GM18508 (cell line): ENCODE measurements around the gene DDX18.
"Not testable (repeated sequence)": the region's sequence is repeated elsewhere in the genome, so short reads cannot be mapped to it uniquely, and the experiment has no call there.

Experiments used
- ATAC-seq: cut with Tn5 transposase; IDR thresholded peaks from one replicate; pipeline ENCODE4 v1.9.1; 2021; ENCODE audit warnings: moderate number of reproducible peaks; ENCODE audit not compliant: insufficient read depth, unreplicated experiment

DDX18 gene

GRCh38 chr2:117814417-117815264 lies at the start of gene DDX18:
Gene DDX18 (plus strand): TSS chr2:117814691. CDS start chr2:117814778, 87 bp downstream.
- peak; percentile 93 for ATAC-seq

- no peak for ATAC-seq
Observed at GRCh38 chr2:117770730-117771129, 43.8 kb upstream of the DDX18 start.

GRCh38 chr2:117771969-117772630 lies 42.4 kb upstream of the DDX18 start:
- ATAC-seq = no peak

- no peak for ATAC-seq
Observed at GRCh38 chr2:117774716-117775115, 39.8 kb upstream of the DDX18 start.

GRCh38 chr2:117775703-117776219 lies 38.7 kb upstream of the DDX18 start:
- no peak for ATAC-seq

- no peak for ATAC-seq
Observed at GRCh38 chr2:117776888-117777287, 37.6 kb upstream of the DDX18 start.

- peak; percentile 76 for ATAC-seq
Observed at GRCh38 chr2:117785740-117786139, 28.8 kb upstream of the DDX18 start.

GRCh38 chr2:117786520-117786919 lies 28.0 kb upstream of the DDX18 start:
- ATAC-seq = no peak

- no peak for ATAC-seq
Observed at GRCh38 chr2:117789505-117789904, 25.0 kb upstream of the DDX18 start.

GRCh38 chr2:117794668-117795067 lies 19.8 kb upstream of the DDX18 start:
- ATAC-seq = no peak

- ATAC-seq = no peak
Observed at GRCh38 chr2:117801826-117802225, 12.7 kb upstream of the DDX18 start.

- not testable (repeated sequence) for ATAC-seq
Observed at GRCh38 chr2:117803644-117804325, 10.7 kb upstream of the DDX18 start.

- ATAC-seq = no peak
Observed at GRCh38 chr2:117812443-117812842, 2.0 kb upstream of the DDX18 start.

GRCh38 chr2:117815946-117816345 lies 1.5 kb downstream of the DDX18 start:
- no peak for ATAC-seq

GRCh38 chr2:117818921-117819320 lies 4.4 kb downstream of the DDX18 start:
- ATAC-seq = no peak

GRCh38 chr2:117820444-117820843 lies 6.0 kb downstream of the DDX18 start:
- ATAC-seq = peak; percentile 84

GRCh38 chr2:117825437-117825836 lies 10.9 kb downstream of the DDX18 start:
- ATAC-seq = no peak

- ATAC-seq = not testable (repeated sequence)
Observed at GRCh38 chr2:117827464-117827863, 13.0 kb downstream of the DDX18 start.

- ATAC-seq = no peak
Observed at GRCh38 chr2:117828870-117829269, 14.4 kb downstream of the DDX18 start.

GRCh38 chr2:117832332-117832731 lies 17.8 kb downstream of the DDX18 start:
- no peak for ATAC-seq
